ENCODE measurements around the gene HVCN1.

GRCh38 chr12:110666892-110667291 lies 22.0 kb downstream of the HVCN1 start:
- TF ChIP-seq CTCF (IDR thresholded peaks at IDR 0.05 in 8 of 11, conservative IDR thresholded peaks at IDR 0.05 in 3 of 11), result no peak
- no peak for TF ChIP-seq POLR2AphosphoS5 (IDR thresholded peaks at IDR 0.05)
